ENCODE data around the gene LBP. TPM values are rescaled to one million over a fixed set of nuclear protein-coding genes. Genes with fewer than 3 reads are reported as not detected.

The LBP gene, protein sequence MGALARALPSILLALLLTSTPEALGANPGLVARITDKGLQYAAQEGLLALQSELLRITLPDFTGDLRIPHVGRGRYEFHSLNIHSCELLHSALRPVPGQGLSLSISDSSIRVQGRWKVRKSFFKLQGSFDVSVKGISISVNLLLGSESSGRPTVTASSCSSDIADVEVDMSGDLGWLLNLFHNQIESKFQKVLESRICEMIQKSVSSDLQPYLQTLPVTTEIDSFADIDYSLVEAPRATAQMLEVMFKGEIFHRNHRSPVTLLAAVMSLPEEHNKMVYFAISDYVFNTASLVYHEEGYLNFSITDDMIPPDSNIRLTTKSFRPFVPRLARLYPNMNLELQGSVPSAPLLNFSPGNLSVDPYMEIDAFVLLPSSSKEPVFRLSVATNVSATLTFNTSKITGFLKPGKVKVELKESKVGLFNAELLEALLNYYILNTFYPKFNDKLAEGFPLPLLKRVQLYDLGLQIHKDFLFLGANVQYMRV
- not detected in 2 replicates for polyA plus RNA-seq

DNA sequence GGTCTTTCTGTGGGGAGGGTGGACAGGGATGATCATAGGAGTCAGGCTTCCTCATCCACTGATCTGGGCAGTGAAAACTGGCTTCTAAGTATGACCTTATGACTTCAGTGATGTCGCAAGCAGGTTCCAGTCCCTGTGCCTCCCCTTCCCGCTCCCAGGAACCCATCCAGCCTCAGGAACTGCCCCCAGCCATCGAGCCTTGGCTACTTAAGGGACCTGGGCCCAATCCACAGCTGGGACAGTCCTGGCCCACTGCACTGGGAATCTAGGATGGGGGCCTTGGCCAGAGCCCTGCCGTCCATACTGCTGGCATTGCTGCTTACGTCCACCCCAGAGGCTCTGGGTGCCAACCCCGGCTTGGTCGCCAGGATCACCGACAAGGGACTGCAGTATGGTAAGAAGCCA lies at the start of gene LBP:
Gene LBP, plus strand, starts transcription at position 236 of the 405 bp plus-strand sequence. Its CDS starts 35 bp downstream, at position 271.

DNA sequence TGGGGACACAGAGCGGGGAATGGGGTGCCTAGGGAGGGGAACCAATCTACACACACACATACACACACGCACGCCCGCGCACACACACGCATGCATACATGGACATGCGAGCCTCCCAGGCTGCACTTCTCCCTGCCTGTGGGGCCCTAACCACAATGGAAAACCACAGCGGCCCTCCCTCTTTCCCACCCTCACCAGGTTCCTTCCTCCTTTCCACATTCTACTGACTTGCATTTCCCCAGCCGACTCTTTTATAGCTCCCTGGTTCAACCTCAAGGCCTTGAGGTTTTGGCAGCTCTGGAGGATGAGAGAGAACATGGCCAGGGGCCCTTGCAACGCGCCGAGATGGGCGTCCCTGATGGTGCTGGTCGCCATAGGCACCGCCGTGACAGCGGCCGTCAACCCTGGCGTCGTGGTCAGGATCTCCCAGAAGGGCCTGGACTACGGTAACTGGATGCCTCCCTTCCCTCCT lies 42.3 kb upstream of the LBP start, which contains the start of gene BPI:
Gene BPI, plus strand, starts transcription at position 249 of the 472 bp plus-strand sequence. Its CDS starts 68 bp downstream, at position 317.

Other genes with a start within 250 kb of the LBP start
- not detected in 2 replicates for gene TGM2, start 181.2 kb upstream of the LBP start, polyA plus RNA-seq
- gene KIAA1755, start 85.7 kb upstream of the LBP start, polyA plus RNA-seq, result 0.91 and 1.2 TPM in 2 replicates
- gene BPI, start 42.3 kb upstream of the LBP start, polyA plus RNA-seq, result not detected in 2 replicates
- 20.0 and 41.2 TPM in 2 replicates for gene SNHG17, start 88.8 kb downstream of the LBP start, polyA plus RNA-seq
- 15.5 and 19.8 TPM in 2 replicates for gene RALGAPB, start 126.4 kb downstream of the LBP start, polyA plus RNA-seq
- not detected in 2 replicates for gene ADIG, start 234.7 kb downstream of the LBP start, polyA plus RNA-seq